GM10266 (cell line): ENCODE measurements around the gene SEM1.
"Not testable (repeated sequence)": the region's sequence is repeated elsewhere in the genome, so short reads cannot be mapped to it uniquely, and the experiment has no call there.

Experiments used
- DNase-seq: peaks from one replicate; pipeline ENCODE4 v3.0.0; 2012; ENCODE audit errors: extremely low spot score
- TF ChIP-seq, protein P1 (sequence below): IDR thresholded peaks from 2 replicates; pipeline ENCODE4 v1.5.1; 2012; ENCODE audit warnings: mild to moderate bottlenecking, low read depth; ENCODE audit not compliant: control insufficient read depth, insufficient read depth; ENCODE audit errors: missing control alignments

Gene SEM1

DNA sequence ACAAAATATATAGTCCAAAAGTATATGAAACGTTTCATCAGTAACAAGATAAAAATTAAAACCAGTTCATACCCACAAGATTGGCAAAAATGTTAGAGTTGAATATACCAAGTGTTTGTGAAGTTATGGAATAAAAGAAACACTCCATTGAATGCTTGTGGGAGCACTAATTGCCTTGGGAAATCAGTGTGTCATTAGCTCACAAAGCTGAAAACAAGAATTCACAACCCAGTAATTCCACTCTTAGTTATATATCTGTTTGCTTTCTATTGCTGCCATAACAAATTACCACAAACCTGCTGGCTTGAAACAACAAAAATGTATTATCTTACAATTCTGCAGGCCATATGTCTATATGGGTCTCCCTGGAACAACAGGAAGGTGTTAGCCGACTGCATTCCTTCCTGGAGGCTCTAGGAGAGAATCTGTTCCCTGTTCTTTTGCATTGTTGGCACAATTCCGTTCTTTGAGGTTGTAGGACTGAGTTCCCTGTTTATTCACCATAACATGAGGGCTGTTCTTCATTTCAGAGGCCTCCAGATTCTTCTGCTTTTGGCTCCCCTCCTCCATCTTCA is 45.7 kb downstream of the SEM1 start:
- DNase-seq, result no peak
- TF ChIP-seq, protein P1, sequence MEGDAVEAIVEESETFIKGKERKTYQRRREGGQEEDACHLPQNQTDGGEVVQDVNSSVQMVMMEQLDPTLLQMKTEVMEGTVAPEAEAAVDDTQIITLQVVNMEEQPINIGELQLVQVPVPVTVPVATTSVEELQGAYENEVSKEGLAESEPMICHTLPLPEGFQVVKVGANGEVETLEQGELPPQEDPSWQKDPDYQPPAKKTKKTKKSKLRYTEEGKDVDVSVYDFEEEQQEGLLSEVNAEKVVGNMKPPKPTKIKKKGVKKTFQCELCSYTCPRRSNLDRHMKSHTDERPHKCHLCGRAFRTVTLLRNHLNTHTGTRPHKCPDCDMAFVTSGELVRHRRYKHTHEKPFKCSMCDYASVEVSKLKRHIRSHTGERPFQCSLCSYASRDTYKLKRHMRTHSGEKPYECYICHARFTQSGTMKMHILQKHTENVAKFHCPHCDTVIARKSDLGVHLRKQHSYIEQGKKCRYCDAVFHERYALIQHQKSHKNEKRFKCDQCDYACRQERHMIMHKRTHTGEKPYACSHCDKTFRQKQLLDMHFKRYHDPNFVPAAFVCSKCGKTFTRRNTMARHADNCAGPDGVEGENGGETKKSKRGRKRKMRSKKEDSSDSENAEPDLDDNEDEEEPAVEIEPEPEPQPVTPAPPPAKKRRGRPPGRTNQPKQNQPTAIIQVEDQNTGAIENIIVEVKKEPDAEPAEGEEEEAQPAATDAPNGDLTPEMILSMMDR, result no peak

DNA sequence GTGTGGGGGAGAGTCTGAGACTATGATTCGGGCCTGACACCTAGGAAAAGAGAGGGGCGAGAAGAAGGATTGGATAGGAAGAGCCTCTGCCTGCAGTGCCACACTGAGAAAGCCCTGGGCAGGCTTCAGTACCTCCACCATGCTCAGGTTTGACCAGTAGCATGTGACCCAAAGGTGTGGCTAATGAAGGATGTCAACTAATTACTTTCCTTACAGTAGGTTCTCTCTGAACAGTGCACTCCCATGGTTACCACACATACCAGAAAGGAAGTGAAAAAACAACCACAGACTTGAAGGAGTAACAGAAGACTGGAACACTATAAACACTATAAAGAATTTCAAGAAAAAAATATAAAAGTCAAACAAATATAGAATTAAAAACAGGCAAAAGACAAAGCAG is 46.2 kb downstream of the SEM1 start:
- TF ChIP-seq, protein P1, result no peak
- no peak for DNase-seq

GRCh38 chr7:96662151-96662550 is 47.5 kb downstream of the SEM1 start:
- DNase-seq, result not testable (repeated sequence)

DNA sequence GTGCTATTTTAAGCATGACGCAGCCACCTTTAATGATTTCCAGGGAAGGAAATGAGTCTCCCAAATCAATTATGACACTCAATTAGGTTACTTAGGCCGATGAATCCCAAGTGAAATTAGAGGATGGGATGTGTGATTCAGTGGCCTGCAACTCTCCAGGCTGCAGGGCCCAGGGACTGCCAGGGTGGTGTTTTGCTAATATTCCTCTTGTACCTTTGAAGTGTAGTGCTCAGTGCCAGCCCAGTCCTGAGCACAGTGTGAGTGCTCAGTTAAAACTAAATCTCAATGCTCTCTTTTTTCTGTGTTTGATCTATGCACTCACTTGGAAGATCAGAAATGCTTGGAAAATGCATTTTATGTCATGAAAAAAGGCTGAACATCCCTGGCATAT is 51.6 kb downstream of the SEM1 start:
- TF ChIP-seq, protein P1, result no peak
- no peak for DNase-seq

- TF ChIP-seq, protein P1, result no peak
Observed at GRCh38 chr7:96657347-96658021, 52.2 kb downstream of the SEM1 start.

DNA sequence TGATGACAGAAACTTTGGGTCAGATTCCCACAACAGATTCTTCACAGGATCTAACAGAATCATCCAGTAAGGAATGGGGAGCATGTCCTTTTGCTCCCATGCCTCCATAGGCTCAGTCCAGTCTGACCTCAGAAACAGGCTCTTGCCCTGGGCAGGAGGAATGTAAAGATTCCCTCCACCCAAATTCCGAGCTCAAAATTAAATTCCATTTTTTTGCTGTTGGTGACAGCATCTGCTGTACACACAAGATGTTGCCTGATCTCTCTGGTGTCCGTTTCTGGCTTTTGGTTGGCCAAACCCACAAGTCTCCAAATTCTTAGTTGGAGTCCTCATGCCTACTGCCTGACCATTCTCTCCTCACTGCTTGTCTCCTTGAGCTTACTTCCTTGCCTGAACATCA is 53.7 kb downstream of the SEM1 start:
- DNase-seq, result no peak
- TF ChIP-seq, protein P1, result no peak

More at GRCh38 chr7:96657347-96658021, 52.2 kb downstream of the SEM1 start:
- no peak for DNase-seq

GRCh38 chr7:96654630-96655188 is 54.9 kb downstream of the SEM1 start:
- DNase-seq, result no peak
- TF ChIP-seq, protein P1, result no peak
